Stimulated activated CD8-positive, alpha-beta memory T cell treated with anti-CD3 and anti-CD28 coated beads, Interleukin-15, amount 100 ng/mL, for 48 hours (primary cell): ENCODE results near the gene DTD2.
"Not testable (repeated sequence)": the region's sequence is repeated elsewhere in the genome, so short reads cannot be mapped to it uniquely, and the experiment has no call there.

ENCODE experiments used
- DNase-seq, 2 donors: peaks; one replicate each; pipeline ENCODE4 v3.0.0-alpha.2; 2020; ENCODE audit warnings: low read depth in 2 of 2

Gene DTD2

DNA sequence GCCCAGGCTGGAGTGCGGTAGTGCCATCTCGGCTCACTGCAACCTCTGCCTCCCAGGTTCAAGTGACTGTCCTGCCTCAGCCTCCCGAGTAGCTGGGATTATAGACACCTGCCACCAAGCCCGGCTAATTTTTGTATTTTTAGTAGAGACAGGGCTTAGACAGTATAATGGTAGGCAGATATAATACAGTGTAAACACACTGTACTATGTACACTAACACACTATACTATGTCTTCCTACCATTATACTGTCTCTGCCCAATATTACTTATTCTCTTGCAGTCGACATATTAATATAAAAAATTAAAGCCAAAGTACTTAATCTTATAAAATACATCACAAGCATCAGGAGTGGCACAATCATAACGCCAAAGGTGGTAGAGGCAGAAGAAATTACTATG, 15.0 kb downstream of the DTD2 start:
- no peak for DNase-seq

GRCh38 chr14:31441273-31442111, 15.8 kb downstream of the DTD2 start:
- DNase-seq: no peak

- no peak for DNase-seq
Observed at GRCh38 chr14:31440280-31440679, 17.0 kb downstream of the DTD2 start.

DNA sequence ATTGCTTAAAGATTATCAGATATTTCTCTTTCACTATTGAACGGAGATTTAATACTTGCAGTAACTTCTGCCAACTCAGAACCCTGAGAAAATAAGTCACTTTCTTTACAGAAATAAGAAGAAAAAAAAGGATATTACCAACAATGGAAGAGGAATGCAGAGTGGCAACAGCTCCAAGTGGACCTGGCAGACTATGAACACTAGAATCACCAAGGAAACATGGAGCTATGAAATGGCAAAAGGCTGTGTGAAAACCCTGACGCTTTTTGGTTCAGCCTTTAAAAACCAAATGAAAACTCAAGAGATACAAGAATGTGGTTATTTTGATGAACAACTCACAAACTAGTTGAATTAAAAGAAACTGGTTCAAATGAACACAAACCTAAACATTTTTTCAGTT, 17.7 kb downstream of the DTD2 start:
- DNase-seq: no peak

GRCh38 chr14:31437045-31437691, 20.1 kb downstream of the DTD2 start:
- DNase-seq: not testable (repeated sequence)

DNA sequence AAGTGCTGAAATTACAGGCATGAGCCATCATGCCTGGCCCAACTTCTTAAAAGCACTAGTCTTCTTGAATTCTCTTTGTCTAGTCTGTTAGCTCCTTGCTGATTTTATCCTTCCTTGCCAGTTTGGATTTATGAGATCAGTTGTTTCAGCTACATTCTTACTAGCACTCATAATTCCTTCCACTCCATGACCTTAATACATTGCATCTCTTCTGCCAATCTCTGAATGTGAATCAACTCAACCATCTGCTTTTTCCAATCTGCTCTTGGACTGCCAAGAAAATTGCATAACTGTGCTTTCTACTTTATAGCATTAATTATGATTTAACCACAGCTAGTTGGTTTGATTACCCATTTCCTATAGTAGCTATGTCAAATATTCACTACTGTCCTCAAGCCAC, 22.0 kb downstream of the DTD2 start:
- DNase-seq: no peak

DNA sequence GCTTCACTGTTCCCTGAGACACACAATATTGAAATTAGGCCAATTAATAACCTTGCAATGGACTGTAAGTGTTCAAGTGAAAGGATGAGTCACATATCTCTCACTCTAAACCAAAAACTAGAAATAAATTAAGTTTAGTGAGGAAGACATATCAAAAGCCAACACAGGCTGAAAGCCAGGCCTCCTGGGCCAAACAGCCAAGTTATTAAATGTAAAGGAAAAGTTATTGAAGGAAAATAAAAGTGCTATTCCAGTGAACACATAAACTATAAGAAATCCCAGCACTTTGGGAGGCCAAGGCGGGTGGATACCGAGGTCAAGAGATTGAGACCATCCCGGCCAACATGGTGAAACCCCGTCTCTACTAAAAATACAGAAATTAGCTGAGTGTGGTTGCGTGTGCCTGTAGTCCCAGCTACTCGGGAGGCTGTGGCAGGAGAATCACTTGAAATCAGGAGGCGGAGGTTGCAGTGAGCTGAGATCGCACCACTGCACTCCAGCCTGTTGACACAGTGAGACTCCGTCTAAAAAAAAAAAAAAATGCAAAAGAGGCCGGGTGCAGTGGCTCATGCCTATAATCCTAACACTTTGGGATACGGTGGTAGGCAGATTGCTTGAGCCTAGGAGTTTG, 26.6 kb downstream of the DTD2 start:
- DNase-seq: no peak

DNA sequence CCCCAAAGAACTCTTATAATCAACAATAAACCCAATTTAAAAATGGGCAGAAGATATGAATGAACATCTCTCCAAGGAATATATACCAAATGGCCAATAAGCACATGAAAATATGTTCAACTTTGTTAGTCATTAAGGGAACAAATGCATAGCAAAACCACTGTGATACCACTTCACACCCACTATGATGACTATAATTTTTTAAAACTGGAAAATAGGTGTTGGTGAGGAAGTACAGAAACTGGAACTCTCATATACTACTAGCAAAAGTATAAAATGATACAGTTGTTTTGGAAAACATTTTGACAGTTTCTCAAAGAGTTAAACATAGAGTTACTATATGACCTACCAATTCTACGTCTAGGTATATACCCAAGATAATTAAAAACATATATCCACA, 27.5 kb downstream of the DTD2 start:
- no peak for DNase-seq

DNA sequence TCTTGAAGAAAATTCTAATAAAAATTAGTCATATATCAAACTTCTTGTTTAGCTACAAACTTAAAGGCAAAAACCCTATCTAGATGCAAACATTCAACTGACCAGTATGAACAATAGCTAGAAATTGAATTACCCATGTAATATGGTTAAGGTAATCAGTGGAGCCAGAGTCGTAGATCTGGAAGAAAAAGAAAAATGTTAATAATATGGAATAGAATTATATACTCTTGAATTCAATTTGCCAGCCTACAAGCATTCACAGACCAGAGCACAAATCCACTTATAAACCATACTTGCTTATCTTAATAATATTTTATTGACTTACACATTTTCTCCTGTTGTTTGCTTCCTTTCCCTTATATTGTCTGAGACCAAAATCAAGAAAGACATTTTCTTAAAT, 29.3 kb downstream of the DTD2 start:
- no peak for DNase-seq

DNA sequence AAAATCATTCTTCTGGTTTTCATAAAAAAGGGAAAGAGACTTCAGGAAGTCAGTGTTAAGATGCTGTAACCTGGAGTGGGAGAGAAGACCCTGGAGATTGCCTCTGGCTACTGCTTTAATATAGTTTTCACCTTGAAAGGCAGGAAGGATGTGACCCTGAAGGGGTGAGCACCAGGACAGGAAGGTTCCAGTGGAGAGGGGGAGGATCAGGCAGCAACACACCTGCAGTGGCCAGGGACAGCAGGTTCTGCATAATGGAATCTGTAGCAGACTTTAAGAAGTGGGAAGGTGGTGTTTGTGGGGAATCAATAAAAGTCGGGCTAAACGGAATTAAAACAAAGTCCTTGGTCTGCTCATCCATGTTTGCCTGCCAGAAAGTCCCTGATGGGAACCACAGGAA, 30.6 kb downstream of the DTD2 start:
- DNase-seq: no peak

- DNase-seq: no peak
Observed at GRCh38 chr14:31425905-31426304, 31.4 kb downstream of the DTD2 start.

DNA sequence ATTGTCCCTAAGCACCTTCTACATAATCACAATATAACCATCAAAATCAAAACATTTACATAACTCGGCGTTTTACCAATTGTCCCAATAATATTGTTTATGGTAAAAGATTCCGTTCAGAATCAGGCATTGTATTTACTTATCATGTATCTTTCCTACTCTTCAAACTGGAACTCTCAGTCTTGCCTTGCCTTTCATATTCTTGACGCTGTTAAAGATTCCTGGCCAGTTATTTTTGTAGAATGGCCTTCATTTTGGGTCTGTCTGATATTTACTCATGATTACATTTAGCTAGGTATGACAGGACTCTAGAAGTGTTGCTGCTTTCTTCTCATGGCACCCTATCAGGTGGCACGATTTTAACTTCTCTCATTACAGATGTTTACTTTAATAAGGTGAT, 36.1 kb downstream of the DTD2 start:
- DNase-seq: no peak

DNA sequence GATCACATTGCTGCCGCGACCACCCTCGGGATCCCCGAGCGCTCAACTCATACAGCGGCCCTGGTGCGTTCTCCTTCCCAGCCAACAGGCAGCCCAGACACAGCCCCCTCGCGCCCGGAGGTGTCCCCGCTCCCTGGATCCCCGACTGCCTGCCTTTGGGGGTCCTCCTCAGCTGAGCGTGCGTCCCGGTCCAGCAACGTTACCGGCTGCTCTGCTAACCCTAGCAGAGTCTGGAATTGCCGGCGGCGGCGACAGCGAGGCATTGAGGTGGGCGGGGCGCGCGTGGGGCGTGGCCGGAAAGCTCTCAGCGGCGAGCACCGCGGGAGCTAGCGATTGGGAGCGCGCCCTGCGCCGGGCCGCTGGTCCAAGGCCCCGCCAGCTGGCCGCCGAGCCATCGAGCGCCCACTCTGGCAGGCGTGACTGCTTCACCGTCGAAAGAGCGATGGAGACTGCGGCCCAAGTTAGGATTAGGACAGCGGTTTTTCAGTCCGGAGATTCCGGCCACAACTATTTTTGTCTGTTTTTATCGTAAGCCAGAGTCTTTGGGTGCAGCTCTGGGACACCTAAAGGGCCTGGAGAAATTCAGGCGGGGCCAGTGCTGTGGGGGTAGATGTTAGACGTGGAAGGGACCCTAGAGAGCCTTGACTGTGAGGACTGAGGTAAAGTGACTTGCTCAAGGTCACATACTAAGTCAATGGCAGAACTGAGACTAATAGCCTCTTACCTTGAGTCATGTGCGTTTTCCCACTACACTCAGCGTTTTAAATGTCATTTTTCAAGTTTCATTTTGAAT, 36.8 kb downstream of the DTD2 start, which contains the start of gene HEATR5A:
Gene HEATR5A (minus strand): TSS at position 232 of the 793 bp plus-strand sequence. CDS start 17,575 bp downstream, outside the sequence.
- DNase-seq: peak; percentile 87 to 88

DNA sequence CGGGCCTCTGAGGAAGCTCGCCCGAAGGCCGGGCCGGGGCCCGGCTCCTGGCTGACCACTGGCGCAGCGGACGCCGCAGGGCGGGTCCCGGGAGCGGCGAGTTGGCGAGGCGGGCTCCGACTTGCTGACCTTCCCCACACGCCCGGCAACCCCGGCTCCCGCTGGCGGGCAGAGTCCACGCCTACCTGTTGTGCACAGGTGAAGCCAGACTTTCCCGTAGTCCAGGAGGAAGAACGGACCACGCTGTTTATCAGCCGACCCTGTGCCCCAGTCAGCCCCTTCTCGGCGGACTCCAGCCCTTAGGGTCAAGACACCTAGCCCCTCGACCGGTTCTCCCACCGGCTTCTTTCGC, 37.4 kb downstream of the DTD2 start:
- no peak for DNase-seq

DNA sequence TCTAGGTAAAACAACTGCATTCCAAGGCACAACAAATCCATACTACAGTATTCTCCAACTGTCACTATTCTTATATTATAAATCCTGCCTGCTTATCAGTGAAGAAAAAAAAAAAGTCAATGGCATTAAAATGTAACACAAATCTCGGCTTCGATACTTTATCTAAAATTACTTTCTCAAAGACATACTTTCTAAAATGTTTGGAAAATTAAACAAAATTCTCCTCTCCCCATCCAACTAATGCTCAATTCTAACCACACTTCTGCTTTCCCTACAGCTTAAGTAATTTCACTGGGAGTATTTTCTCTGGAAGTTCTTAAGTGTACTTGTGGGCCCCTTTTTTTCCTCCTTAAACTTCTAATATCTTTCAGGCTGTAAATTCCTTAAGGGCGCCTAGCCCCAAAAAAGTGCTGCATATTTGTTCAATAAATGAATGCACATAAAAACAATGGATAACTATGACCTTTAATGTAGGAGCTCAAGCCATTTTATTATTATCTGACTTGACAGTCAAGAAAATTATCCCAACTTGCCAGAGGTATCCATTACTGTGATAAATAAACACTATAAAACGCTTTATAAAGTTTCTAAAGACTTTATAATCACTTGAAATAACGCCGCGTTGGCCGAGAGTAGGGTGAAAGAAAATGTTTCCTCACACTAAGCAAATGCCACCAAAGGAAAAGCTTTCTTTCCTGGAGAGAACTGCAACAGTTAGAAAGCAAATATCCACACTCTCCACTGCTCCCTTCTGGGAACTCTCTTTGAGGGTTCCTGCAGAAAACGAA, 37.9 kb downstream of the DTD2 start:
- DNase-seq: no peak

DNA sequence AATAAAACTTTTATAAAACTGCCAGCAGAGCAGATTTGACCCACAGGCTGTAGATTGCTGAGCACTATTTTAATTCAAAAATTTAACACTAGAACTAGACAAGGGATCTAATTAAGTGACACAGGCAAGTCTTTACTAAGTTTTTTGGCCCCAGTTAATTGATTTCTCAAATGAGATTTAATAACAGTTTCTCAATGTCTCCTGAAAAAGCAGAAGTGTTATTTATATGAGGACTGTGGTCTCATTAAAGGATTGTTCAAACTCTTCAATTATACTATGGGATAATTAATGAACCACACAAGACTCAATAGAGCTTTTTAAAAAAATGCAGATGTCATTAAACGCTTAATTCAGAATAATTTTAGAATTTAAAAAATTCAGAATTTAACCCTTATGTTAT, 38.9 kb downstream of the DTD2 start:
- DNase-seq: no peak

DNA sequence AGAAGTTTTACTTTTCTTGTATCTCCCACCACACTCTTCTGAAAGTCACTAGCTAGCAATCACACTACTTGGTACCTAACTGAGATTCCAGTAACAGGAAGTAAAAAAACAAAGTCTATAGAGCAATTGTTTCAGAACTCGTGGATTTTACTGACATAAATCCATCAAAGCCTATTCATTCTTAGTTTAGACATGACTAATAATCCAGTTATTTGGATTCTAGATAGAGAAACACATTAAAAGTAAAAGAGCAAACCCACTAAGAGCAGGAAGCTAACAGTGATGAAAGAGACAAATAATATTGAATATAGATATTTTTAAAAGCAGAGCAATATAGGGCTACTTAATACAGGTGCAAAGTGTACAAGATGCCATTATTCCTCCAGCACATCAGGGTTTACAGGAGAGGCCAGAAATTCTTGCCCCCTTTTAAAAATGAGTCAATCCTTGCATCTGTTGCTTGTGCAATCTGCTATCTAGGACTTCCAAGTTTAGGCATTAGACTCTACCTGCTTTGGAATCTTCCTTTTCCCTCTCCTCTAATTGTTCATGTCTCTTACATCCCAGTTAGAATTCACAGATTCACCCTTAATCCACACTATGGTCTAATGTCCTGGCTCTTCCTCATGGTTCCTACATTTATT, 43.0 kb downstream of the DTD2 start:
- DNase-seq: no peak

GRCh38 chr14:31411218-31411727, 46.0 kb downstream of the DTD2 start:
- no peak for DNase-seq

- DNase-seq: no peak
Observed at GRCh38 chr14:31410048-31410650, 47.2 kb downstream of the DTD2 start.

- no peak for DNase-seq
Observed at GRCh38 chr14:31408421-31408820, 48.9 kb downstream of the DTD2 start.
